Activated T-cell treated with anti-CD3 and anti-CD28 coated beads for 24 hours (primary cell): ENCODE measurements around the gene HLA-A.
"Not testable (repeated sequence)": the region's sequence is repeated elsewhere in the genome, so short reads cannot be mapped to it uniquely, and the experiment has no call there.

Experiments
- DNase-seq: peaks from one replicate; pipeline ENCODE4 v3.0.0-alpha.2; 2020; ENCODE audit warnings: low read depth

The HLA-A gene

GRCh38 chr6:29942275-29943052, at the start of gene HLA-A:
TSS of gene HLA-A (plus strand) at chr6:29942532. CDS start at chr6:29942554, 22 bp downstream.
- DNase-seq = peak; percentile 88

DNA sequence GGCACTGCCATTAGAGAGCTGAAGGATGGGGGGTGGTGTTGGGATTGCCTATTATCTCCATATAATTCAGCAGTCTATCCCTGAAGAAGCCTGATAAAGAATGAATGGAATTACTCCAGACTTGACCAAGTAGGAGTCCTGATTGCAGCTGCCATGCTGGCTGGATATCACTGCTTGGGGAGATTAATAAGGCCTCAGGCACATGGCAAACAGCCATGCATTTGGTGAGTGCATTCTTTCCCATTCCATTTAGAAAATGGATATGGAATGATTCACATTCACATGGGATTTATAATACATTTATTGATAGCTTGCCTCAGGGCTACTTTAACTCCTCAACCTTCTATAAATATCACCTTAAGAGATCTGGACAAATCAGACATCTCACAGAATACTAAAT, 49.6 kb upstream of the HLA-A start:
- no peak for DNase-seq

DNA sequence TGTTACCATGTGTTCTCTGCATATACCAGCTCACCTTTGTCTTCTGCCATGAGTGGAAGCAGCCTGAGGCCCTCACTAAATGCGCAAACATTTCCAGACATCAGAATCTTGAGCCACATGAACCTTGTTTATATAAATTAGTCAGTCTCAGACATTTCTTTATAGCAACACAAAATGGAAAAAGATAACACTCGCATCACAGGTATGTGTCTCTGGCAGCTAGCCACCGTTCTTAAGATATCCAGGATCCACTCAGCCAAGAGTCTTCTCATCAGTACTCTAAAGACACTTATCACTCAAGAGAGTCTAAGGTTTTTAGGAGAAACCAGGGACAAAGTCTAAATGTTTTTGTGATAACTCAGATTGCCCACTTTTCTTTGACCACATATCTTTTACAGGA, 43.1 kb upstream of the HLA-A start:
- no peak for DNase-seq

GRCh38 chr6:29905286-29905685, 37.0 kb upstream of the HLA-A start:
- DNase-seq = no peak

DNA sequence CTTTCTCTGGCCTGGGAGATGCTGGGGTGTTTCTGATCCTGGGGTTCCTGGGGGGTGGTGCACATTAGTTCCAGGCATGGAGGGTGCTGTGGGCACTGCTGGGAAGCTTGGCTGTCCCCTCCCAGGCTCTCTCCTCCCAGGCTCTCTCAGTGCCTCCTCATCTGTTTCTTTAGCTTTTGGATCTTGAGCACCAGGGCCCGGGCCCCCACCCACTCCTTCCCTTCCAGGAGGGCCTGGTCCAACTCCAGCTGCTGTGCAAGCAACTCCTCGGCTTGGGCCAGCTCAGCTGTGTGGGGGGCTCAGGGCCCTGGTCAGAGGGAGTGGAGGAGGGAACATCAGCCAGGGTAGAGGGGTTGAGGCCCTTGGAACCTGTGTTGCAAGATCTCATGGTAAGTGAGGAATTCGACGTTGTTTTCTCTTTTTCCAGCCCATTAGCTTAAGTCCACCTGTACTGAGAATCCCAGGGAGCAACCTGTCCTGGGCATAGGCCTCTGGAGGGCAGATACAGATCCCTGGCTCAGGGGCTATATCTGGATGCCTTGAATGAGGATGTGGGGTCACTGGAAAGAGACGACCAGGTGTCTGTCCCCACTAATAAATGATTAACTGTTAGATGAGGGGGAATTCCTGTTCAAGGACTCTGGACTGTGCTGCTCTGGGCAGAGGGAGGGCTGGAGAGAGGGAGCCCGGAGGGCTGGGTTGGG, 34.5 kb upstream of the HLA-A start:
- no peak for DNase-seq

- DNase-seq = no peak
Observed at GRCh38 chr6:29908341-29908662, 34.0 kb upstream of the HLA-A start.

GRCh38 chr6:29908710-29909109, 33.6 kb upstream of the HLA-A start:
- no peak for DNase-seq

DNA sequence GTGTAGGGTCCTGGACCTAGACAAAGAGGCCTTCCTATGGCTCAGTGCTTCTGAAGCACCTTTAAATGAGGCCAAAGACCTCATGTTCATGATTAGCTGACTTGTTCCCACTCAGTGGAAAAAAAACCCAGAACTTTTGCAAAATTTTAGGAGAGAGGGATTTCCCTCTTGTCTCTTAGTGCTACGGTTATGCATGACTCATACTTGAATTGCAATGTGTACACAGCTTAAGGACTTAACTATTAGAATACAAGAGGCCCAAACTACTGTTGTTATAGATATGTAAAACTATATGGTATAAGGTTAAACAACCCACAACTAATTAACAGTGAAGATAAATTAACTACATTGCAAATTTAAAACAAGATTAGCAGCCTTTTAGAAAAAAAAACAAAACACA, 32.3 kb upstream of the HLA-A start:
- DNase-seq = no peak

DNA sequence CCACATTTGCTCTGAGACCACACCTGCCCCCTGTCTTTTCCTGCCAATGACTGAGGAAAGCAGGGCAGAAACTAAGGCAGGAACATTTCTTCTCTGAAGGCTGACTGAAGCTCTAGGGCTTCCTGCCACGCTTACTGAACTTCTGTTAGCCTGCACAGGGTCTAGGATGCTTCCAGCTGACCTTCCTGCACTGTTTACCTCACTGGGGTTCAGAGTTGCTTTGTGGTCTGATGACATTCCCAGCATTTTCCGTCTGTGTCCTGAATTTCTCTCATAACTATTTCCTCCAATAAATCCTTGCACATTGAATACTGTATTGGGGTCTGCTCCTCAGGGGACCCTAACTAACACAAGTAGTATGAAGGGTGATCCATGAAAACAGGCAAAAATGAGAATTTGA, 29.5 kb upstream of the HLA-A start:
- no peak for DNase-seq

DNA sequence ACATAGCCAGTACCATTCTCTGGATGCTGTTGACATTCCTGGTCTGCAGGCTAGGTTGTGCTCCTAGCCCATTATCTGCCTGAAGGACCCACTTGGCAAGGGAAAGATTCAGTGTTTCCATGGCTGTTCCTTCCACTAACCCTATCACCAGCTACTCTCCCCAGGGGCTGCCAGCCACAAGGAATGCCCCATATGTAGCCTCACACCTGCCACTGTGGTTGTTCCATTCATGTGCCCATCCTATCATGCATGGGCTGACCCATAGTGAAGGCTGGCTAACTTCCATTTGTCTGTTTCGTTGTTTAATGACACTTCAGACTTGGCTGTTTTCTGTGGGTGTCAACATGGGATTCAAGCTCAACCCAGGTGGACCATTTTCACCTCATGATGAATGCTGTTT, 25.6 kb upstream of the HLA-A start:
- DNase-seq = no peak

DNA sequence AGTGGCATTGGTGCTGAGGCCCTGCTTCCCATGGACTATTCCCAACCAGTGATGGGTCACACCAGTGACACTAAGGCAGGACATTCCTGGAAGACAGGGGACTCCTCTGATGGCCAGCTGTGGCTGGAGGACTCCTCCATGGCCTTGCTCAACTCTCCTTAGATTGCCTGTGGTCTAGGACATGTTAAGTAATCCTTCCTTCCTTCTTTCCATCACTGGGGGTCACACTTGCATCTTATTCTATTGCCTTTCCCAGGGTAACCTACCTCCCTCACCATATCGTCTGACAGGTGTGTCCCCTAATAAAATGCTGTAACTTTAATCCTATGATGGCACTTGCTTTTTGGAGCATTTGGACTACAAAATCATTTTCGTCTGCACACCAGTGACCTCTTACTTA, 24.5 kb upstream of the HLA-A start:
- no peak for DNase-seq

DNA sequence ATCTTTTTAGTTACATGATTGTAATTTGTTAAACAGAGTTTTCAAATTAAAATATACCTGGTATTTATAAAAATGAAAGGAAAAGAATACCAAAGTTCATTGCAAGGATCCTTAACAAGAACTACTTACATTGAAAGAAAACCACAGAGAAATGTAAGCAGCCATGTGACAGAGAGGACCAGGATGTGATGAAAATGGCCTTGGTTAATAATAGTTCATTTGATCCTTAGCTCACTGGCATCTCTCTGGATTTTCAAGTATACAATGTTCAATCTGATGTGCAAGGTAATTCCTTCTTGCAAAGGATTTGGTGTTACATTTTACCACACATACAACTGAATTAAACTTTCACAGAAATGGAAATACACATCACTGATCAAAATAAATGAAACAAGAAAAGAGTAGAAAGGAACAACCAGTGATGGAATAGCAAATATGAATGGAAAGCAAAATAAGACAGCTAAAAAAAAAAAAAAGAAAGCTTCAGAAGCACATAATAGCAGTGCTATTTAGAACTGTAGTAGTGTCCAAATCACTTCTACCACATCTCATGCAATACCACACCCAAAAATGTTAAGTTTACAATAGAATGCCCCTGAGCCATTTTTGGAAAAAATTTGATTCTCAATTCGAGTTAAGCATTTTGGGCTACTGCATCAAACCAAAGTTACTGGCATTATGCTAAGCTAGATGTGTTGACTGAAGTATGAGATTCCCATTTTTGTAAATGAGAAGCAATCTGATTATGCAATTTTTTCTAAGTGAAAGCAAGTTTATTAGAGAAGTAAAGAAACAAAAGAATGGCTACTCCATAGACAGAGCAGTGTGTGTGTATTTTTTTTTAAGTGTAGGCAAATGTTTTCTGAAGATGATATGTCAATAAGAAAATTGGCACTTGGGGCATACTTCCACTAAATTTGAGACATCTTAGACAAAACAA, 22.6 kb upstream of the HLA-A start:
- no peak for DNase-seq

DNA sequence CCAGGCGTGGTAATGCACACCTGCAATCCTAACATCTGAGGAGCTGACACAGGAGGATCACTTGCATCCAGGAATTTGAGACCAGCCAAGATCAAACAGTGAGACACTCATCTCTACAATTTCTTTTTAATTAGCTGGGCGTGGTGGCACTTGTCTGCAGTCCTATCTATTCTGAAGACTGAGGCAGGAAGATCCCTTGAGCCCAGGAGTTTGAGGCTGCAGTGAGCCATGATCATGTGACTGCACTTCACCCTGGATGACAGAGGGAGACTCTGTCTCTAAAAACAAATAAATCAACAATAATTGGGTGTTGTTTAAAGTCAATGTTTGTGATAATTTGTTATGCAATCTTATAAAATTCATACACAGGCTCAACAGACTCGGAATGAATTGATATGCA, 18.0 kb upstream of the HLA-A start:
- no peak for DNase-seq

GRCh38 chr6:29924731-29925130, 17.6 kb upstream of the HLA-A start:
- DNase-seq = no peak

- DNase-seq = no peak
Observed at GRCh38 chr6:29925321-29925720, 17.0 kb upstream of the HLA-A start.

GRCh38 chr6:29925727-29926412, 16.5 kb upstream of the HLA-A start:
- no peak for DNase-seq

DNA sequence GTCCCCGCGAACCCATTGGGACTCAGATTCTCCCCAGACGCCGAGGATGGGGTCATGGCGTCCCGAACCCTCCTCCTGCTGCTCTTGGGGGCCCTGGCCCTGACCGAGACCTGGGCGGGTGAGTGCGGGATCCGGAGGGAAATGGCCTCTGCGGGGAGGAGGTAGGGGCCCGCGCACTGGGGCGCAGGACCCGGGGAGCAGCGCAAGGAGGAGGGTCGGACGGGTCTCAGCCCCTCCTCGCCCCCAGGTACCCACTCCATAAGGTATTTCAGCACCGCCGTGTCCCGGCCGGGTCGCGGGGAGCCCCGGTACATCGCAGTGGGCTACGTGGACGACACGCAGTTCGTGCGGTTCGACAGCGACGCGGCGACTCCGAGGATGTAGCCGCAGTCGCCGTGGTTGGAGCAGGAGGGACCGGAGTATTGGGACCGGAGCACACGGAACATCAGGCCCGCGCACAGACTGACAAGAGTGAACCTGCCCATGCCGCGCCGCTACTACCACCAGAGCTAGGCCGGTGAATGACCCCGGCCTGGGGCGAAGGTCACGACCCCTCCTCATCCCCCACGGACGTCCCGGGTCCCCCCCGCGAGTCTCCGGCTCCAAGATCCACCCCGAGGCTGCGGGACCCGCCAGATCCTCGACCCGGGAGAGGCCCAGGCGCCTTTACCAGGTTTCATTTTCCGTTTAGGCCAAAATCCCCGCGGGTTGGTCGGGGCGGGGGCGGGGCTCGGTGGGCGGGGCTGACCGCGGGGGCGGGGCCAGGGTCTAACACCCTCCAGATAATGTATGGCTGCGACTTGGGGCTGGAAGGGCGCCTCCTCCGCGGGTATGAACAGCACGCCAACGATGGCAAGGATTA, 15.7 kb upstream of the HLA-A start:
- DNase-seq = peak; percentile 76

GRCh38 chr6:29927275-29927569, 15.1 kb upstream of the HLA-A start:
- no peak for DNase-seq

GRCh38 chr6:29927841-29928388, 14.4 kb upstream of the HLA-A start:
- no peak for DNase-seq

DNA sequence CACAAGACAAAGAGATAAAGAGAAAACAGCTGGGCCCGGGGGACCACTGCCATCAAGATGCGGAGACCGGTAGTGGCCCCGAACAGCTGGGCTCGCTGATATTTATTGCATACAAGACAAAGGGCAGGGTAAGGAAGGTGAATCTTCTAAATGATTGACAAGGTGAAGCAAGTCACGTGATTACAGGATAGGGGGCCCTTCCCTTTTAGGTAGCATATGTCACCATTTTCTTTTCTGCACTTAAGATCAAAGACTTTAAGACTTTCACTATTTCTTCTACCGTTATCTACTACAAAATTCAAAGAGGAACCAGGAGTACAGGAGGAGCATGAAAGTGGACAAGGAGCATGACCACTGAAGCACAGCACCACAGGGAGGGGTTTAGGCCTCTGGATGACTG, 12.3 kb upstream of the HLA-A start:
- not testable (repeated sequence) for DNase-seq

- no peak for DNase-seq
Observed at GRCh38 chr6:29933955-29934354, 8.4 kb upstream of the HLA-A start.
